OCI-LY7 (cell line): Measurements from ENCODE around the gene TTYH1. TPM values are rescaled to one million over a fixed set of nuclear protein-coding genes. Genes with fewer than 3 reads are reported as not detected.
A peak's percentile ranks its signal among the peaks of the same experiment; 100 is the strongest.
"Not testable (repeated sequence)": the region's sequence is repeated elsewhere in the genome, so short reads cannot be mapped to it uniquely, and the experiment has no call there.

Source experiments
- BruUV-seq: library from RNA; stranded (reverse); fragments of 400-500 nt; replicated peaks from 2 replicates; lab custom pipeline; 2021; lab: Mats Ljungman, UMichigan
- CTCF ChIA-PET: fragments of 300-600 bp; sonication (Branson Sonifier 250); formaldehyde crosslinking; loops from one replicate; lab custom pipeline; 2022; ENCODE audit warnings: antibody characterized with exemption; ENCODE audit not compliant: unreplicated experiment; lab: Charles Lee
- POLR2A ChIA-PET: fragments of 300-600 bp; sonication (Branson Sonifier 250); formaldehyde crosslinking; loops from one replicate; lab custom pipeline; 2022; ENCODE audit warnings: antibody characterized with exemption; lab: Charles Lee
- DNase-seq: peaks from one replicate; pipeline ENCODE4 v3.0.0-alpha.2; 2015; ENCODE audit warnings: low spot score
- H2AFZ ChIP-seq: fragments of 200-600 bp; sonication (generic), shearing (Covaris generic); 2 replicates; pipeline ENCODE4 v1.6.1; 2014; ENCODE audit warnings: mild to moderate bottlenecking, antibody characterized with exemption, low read length, moderate library complexity
- H3K27ac ChIP-seq: fragments of 200-600 bp; sonication (generic); 2 replicates; pipeline ENCODE4 v1.5.1; 2014; ENCODE audit warnings: mixed run types, low read depth, mild to moderate bottlenecking, moderate library complexity, low read length, inconsistent platforms; ENCODE audit not compliant: poor library complexity, severe bottlenecking
- H3K36me3 ChIP-seq: fragments of 200-600 bp; sonication (generic); 2 replicates; pipeline ENCODE4 v1.6.1; 2014; ENCODE audit warnings: mild to moderate bottlenecking, antibody characterized with exemption, low read length, moderate library complexity, mixed read lengths; ENCODE audit not compliant: insufficient read depth
- H3K4me1 ChIP-seq: fragments of 200-600 bp; sonication (generic); 2 replicates; pipeline ENCODE4 v1.5.1; 2014; ENCODE audit warnings: mild to moderate bottlenecking, low read length; ENCODE audit not compliant: insufficient read depth, poor library complexity, severe bottlenecking
- H3K4me2 ChIP-seq: fragments of 200-600 bp; sonication (generic); 2 replicates; pipeline ENCODE4 v1.6.1; 2014; ENCODE audit warnings: mild to moderate bottlenecking, low read length
- H3K4me3 ChIP-seq: fragments of 200-600 bp; sonication (generic); 2 replicates; pipeline ENCODE4 v1.5.1; 2014; ENCODE audit warnings: mild to moderate bottlenecking, low read depth, low read length; ENCODE audit not compliant: poor library complexity, severe bottlenecking
- H3K79me2 ChIP-seq: fragments of 200-600 bp; sonication (generic); 2 replicates; pipeline ENCODE4 v1.6.1; 2016; ENCODE audit warnings: low read depth, mild to moderate bottlenecking, low read length, moderate library complexity, mixed read lengths; ENCODE audit not compliant: insufficient read depth
- H3K9me2 ChIP-seq: fragments of 200-600 bp; sonication (generic); 2 replicates; pipeline ENCODE4 v1.6.1; 2016; ENCODE audit warnings: mild to moderate bottlenecking, low read length, mixed read lengths; ENCODE audit not compliant: insufficient read depth
- H3K9me3 ChIP-seq: fragments of 200-600 bp; sonication (generic); 2 replicates; pipeline ENCODE4 v1.6.1; 2014; ENCODE audit warnings: mild to moderate bottlenecking, mixed run types, low read length, mixed read lengths
- H4K20me1 ChIP-seq: fragments of 200-600 bp; sonication (generic); 2 replicates; pipeline ENCODE4 v1.6.1; 2014; ENCODE audit warnings: mild to moderate bottlenecking, antibody characterized with exemption, low read length, moderate library complexity, mixed read lengths; ENCODE audit not compliant: insufficient read depth
- CTCF ChIP-seq: fragments of 200-600 bp; sonication (generic); conservative IDR thresholded peaks from 2 replicates; pipeline ENCODE4 v1.5.1; 2014; ENCODE audit warnings: mild to moderate bottlenecking, antibody characterized with exemption, low read length, moderate library complexity, mixed read lengths
- EZH2phosphoT487 ChIP-seq: fragments of 200-600 bp; sonication (generic); IDR thresholded peaks from 2 replicates; pipeline ENCODE4 v1.6.1; 2018; ENCODE audit warnings: low read depth, borderline replicate concordance, mild to moderate bottlenecking, mixed run types, antibody characterized with exemption, low read length, moderate library complexity, mixed read lengths
- intact Hi-C: fragments of 100-400 bp; cut with micrococcal nuclease; formaldehyde crosslinking; loops from one replicate; pipeline ENCODE4 v1.10.0; 2022; ENCODE audit not compliant: unreplicated experiment
- total RNA-seq, 2 experiments: library from RNA; depleted of rRNA in 1 of 2; stranded (reverse); fragments of >200 nt in 1 of 2; shearing (Covaris generic) in 1 of 2; gene quantifications; 2 replicates each; pipeline ENCODE4 v1.2.3, GENCODE V29; 2014 to 2022

The TTYH1 gene
- total RNA-seq, 2 experiments from 2014 or later = 0.53 TPM; not detected in 1

- CTCF ChIA-PET = no interaction called here
- Histone ChIP-seq H3K79me2 (no peaks in the 10 kb centered on the region), H3K9me2 (no peaks in the 10 kb centered on the region), H3K9me3 (peaks cover 4% of the 10 kb centered on the region; the same call in 1 of the 2 replicates), H3K4me1 (peaks cover 29% of the 10 kb centered on the region), H3K36me3 (no peaks in the 10 kb centered on the region), H3K27ac (no peak overlapping the region), H3K4me2 (peak overlapping the region; percentile 10), H2AFZ (no peak overlapping the region), H4K20me1 (no peaks in the 10 kb centered on the region), H3K4me3 (no peak overlapping the region)
- TF ChIP-seq CTCF (no peak), EZH2phosphoT487 (no peak)
- intact Hi-C loops = no loop called here
- POLR2A ChIA-PET = interaction anchor here (0.5 to 0.6 kb wide), 2 partner anchors 17 to 703 kb away, joined by 3 read pairs; no protein-coding TSS in a partner anchor
- no TSS peak for BruUV-seq
- no peak for DNase-seq
These were observed 36.0 kb upstream of the TTYH1 start for GRCh38 chr19:54379187-54379678.

DNA sequence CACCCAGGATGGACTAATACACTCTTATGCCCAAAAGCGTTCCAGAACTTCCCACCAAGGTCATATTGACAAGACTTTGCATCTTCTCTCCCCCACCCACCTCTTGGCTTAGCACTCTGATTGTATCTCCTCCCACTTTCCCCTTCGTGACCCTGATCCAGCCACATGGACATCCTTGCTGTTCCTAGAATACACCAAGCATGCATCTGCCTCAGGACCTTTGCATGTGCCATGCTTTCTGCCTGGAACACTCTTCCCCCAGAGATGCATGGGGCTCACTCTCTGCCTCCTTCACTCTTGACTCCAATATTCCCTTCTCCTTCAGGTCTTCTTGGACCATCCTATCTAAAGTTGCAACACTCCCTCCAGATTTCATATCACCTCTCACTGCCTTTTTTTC, 34.4 kb upstream of the TTYH1 start:
- H4K20me1 ChIP-seq = no peaks in the 10 kb centered on the region
- no peaks in the 10 kb centered on the region for H3K9me2 ChIP-seq
- no peaks in the 10 kb centered on the region for H3K79me2 ChIP-seq
- no TSS peak for BruUV-seq
- peaks cover 4% of the 10 kb centered on the region; the same call in 1 of the 2 replicates for H3K9me3 ChIP-seq
- H2AFZ ChIP-seq = no peak overlapping the region
- TF ChIP-seq CTCF (no peak), EZH2phosphoT487 (no peak)
- H3K4me1 ChIP-seq = peaks cover 29% of the 10 kb centered on the region
- ChIA-PET POLR2A (no interaction called here), CTCF (no interaction called here)
- H3K4me3 ChIP-seq = no peak overlapping the region
- no peaks in the 10 kb centered on the region for H3K36me3 ChIP-seq
- no peak overlapping the region for H3K27ac ChIP-seq
- intact Hi-C loops = no loop called here
- no peak for DNase-seq
- H3K4me2 ChIP-seq = no peak overlapping the region

GRCh38 chr19:54382041-54382440, 33.2 kb upstream of the TTYH1 start:
- H2AFZ ChIP-seq, H3K4me3 ChIP-seq, CTCF ChIA-PET, BruUV-seq, H3K9me2 ChIP-seq, H3K27ac ChIP-seq, H3K36me3 ChIP-seq, H3K9me3 ChIP-seq, H4K20me1 ChIP-seq, H3K4me2 ChIP-seq, H3K79me2 ChIP-seq, DNase-seq, intact Hi-C loops: not testable (repeated sequence)
- POLR2A ChIA-PET = interaction anchor here (1.3 kb wide), 1 partner anchor 9 kb away, joined by 3 read pairs; no protein-coding TSS in a partner anchor
- peaks cover 23% of the 10 kb centered on the region for H3K4me1 ChIP-seq
